CD14-positive monocyte (primary cell): ENCODE measurements around the gene ZNF827. TPM values are rescaled to one million over a fixed set of nuclear protein-coding genes. Genes with fewer than 3 reads are reported as not detected.
A peak's percentile ranks its signal among the peaks of the same experiment; 100 is the strongest.

Experiments used
- DNase-seq, 3 donors: peaks; one replicate each; pipeline ENCODE4 v3.0.0-alpha.2; 2011 to 2022
- H2AFZ ChIP-seq: 2 replicates; pipeline ENCODE4 v1.6.0; 2012; ENCODE audit warnings: mild to moderate bottlenecking, low read depth, low read length, inconsistent platforms; ENCODE audit not compliant: insufficient read depth, poor library complexity, severe bottlenecking
- H3K27ac ChIP-seq, 2 donors: 1 replicate in 1 of 2; 2 replicates in 1 of 2; pipeline ENCODE4 v1.5.1; 2012 to 2013; ENCODE audit warnings: low read length in 2 of 2, control low read depth in 1 of 2, inconsistent platforms in 1 of 2, low read depth in 1 of 2, mild to moderate bottlenecking in 1 of 2
- H3K27me3 ChIP-seq, 2 donors: one replicate each; pipeline versions ENCODE4 v1.6.0 to v1.6.1; 2011 to 2013; ENCODE audit warnings: low read length in 2 of 2; ENCODE audit not compliant: control insufficient read depth in 2 of 2, insufficient read depth in 2 of 2
- H3K36me3 ChIP-seq, 2 donors: replicated peaks in 1 of 2; 1 replicate in 1 of 2; 2 replicates in 1 of 2; pipeline versions ENCODE4 v1.5.1 to v1.6.1; 2012 to 2013; ENCODE audit warnings: low read length in 2 of 2, control low read depth in 1 of 2, inconsistent platforms in 1 of 2, mild to moderate bottlenecking in 1 of 2; ENCODE audit not compliant: insufficient read depth in 2 of 2, control insufficient read depth in 1 of 2
- H3K4me1 ChIP-seq, 2 donors: 1 replicate in 1 of 2; 2 replicates in 1 of 2; pipeline versions ENCODE4 v1.5.1 to v1.6.1; 2012 to 2013; ENCODE audit warnings: low read length in 2 of 2, control low read depth in 1 of 2, inconsistent platforms in 1 of 2, mild to moderate bottlenecking in 1 of 2, moderate library complexity in 1 of 2; ENCODE audit not compliant: insufficient read depth in 2 of 2, control insufficient read depth in 1 of 2
- H3K4me2 ChIP-seq: replicated peaks from 2 replicates; pipeline ENCODE3; 2012; ENCODE audit warnings: low read length, moderate library complexity, mild to moderate bottlenecking; ENCODE audit not compliant: poor library complexity, severe bottlenecking; ENCODE audit errors: extremely low read depth
- H3K4me3 ChIP-seq, 3 experiments: fragments of 200-600 bp in 1 of 3; sonication (generic) in 1 of 3; replicated peaks in 1 of 3; 1 replicate in 2 of 3; 2 replicates in 1 of 3; pipeline ENCODE4 v1.5.1; 2011 to 2013; ENCODE audit warnings: low read length in 3 of 3, mild to moderate bottlenecking in 3 of 3, control low read depth in 2 of 3, low read depth in 2 of 3, inconsistent platforms in 1 of 3, moderate library complexity in 1 of 3
- H3K79me2 ChIP-seq: 2 replicates; pipeline ENCODE4 v1.6.0; 2012; ENCODE audit warnings: mild to moderate bottlenecking, control low read depth, inconsistent platforms, low read length, moderate library complexity; ENCODE audit not compliant: insufficient read depth
- H3K9ac ChIP-seq: 2 replicates; pipeline ENCODE4 v1.6.0; 2017; ENCODE audit warnings: low read length, mild to moderate bottlenecking; ENCODE audit not compliant: insufficient read depth, poor library complexity, severe bottlenecking
- H3K9me3 ChIP-seq, 2 donors: replicated peaks in 1 of 2; 1 replicate in 1 of 2; 2 replicates in 1 of 2; pipeline versions ENCODE4 v1.5.1 to v1.6.1; 2012 to 2013; ENCODE audit warnings: low read length in 2 of 2, control low read depth in 1 of 2; ENCODE audit not compliant: control insufficient read depth in 1 of 2, insufficient read depth in 1 of 2
- H4K20me1 ChIP-seq: 2 replicates; pipeline ENCODE4 v1.6.0; 2012; ENCODE audit warnings: mild to moderate bottlenecking, low read length, control low read depth, moderate library complexity; ENCODE audit not compliant: insufficient read depth
- H3K27ac Mint-ChIP-seq, 7 donors: one replicate each; pipeline ENCODE4 v1.8.0; 2020; ENCODE audit warnings: mild to moderate bottlenecking in 7 of 7, mixed read lengths in 7 of 7, moderate library complexity in 6 of 7, inconsistent platforms in 2 of 7
- H3K27me3 Mint-ChIP-seq, 3 donors: one replicate each; pipeline ENCODE4 v1.8.0; 2021 to 2022; ENCODE audit warnings: low read depth in 3 of 3, mild to moderate bottlenecking in 3 of 3, mixed read lengths in 3 of 3, moderate library complexity in 3 of 3, inconsistent platforms in 1 of 3
- H3K36me3 Mint-ChIP-seq, 2 donors: one replicate each; pipeline ENCODE4 v1.8.0; 2020; ENCODE audit warnings: mixed read lengths in 2 of 2, inconsistent platforms in 1 of 2, mild to moderate bottlenecking in 1 of 2
- H3K4me1 Mint-ChIP-seq: one replicate; pipeline ENCODE4 v1.8.0; 2020; ENCODE audit warnings: mild to moderate bottlenecking, mixed read lengths
- H3K4me3 Mint-ChIP-seq, 2 donors: one replicate each; pipeline ENCODE4 v1.8.0; 2020; ENCODE audit warnings: mild to moderate bottlenecking in 2 of 2, mixed read lengths in 2 of 2, moderate library complexity in 1 of 2
- H3K9me3 Mint-ChIP-seq, 7 donors: one replicate each; pipeline ENCODE4 v1.8.0; 2020 to 2022; ENCODE audit warnings: mixed read lengths in 7 of 7, mild to moderate bottlenecking in 6 of 7, moderate library complexity in 6 of 7, inconsistent platforms in 2 of 7
- CTCF ChIP-seq: fragments of 200-600 bp; IDR thresholded peaks from one replicate; pipeline ENCODE4 v1.8.0; 2022; ENCODE audit warnings: antibody characterized with exemption, mild to moderate bottlenecking
- WGBS: methylation state at CpG from one replicate; pipeline ENCODE4 v1.1.5; 2013; ENCODE audit warnings: missing lambda C conversion rate; ENCODE audit not compliant: insufficient coverage; 5-methylcytosine and 5-hydroxymethylcytosine counted together
- intact Hi-C, 2 donors: fragments of 100-400 bp; cut with micrococcal nuclease; formaldehyde crosslinking; loops; one replicate each; pipeline versions ENCODE4 v1.15.0 to v1.15.1; 2023
- polyA plus RNA-seq, 3 donors: library from polyadenylated mRNA; depleted of rRNA in 1 of 3; unstranded in 2 of 3; stranded (reverse) in 1 of 3; fragments of 300-500 nt in 2 of 3; fragments of >200 nt in 1 of 3; fragmentation: Illumina TruSeq in 2 of 3; gene quantifications; 1 replicate in 2 of 3; 2 replicates in 1 of 3; pipeline ENCODE4 v1.2.3, GENCODE V29; 2012 to 2021

ZNF827 gene
- polyA plus RNA-seq, 3 donors: 0.04 TPM; not detected in 2

GRCh38 chr4:145887241-145887991 lies 51.2 kb downstream of the ZNF827 start:
- no peak for TF ChIP-seq CTCF
- Histone ChIP-seq H3K9me3 (no peaks in the 10 kb centered on the region), H3K27ac (no peak overlapping the region), H3K36me3 (no peaks in the 10 kb centered on the region), H3K79me2 (no peaks in the 10 kb centered on the region), H3K4me1 (no peaks in the 10 kb centered on the region), H3K4me2 (no peak overlapping the region), H3K27me3 (no peaks in the 10 kb centered on the region), H3K4me3 (no peak overlapping the region), H2AFZ (no peak overlapping the region), H4K20me1 (no peaks in the 10 kb centered on the region), H3K9ac (no peak overlapping the region)
- DNase-seq: no peak
- no peaks in the 10 kb centered on the region for H3K36me3 Mint-ChIP-seq
- H3K27ac Mint-ChIP-seq: no peak overlapping the region
- H3K9me3 Mint-ChIP-seq: peaks cover 0 to 2% (median 0%) of the 10 kb centered on the region in 7 donors
- peaks cover 0 to 4% (median 0%) of the 10 kb centered on the region in 3 donors for H3K27me3 Mint-ChIP-seq
- H3K4me3 Mint-ChIP-seq: no peak overlapping the region
- intact Hi-C loops: no loop called here
- H3K4me1 Mint-ChIP-seq: no peaks in the 10 kb centered on the region
- WGBS: 91% methylated on average over 8 of the region's 11 CpGs

GRCh38 chr4:145886871-145887240 lies 51.8 kb downstream of the ZNF827 start:
- no peaks in the 10 kb centered on the region for H3K79me2 ChIP-seq
- H3K36me3 Mint-ChIP-seq: no peaks in the 10 kb centered on the region
- H3K4me3 Mint-ChIP-seq: no peak overlapping the region
- H4K20me1 ChIP-seq: no peaks in the 10 kb centered on the region
- no peaks in the 10 kb centered on the region for H3K9me3 ChIP-seq
- no peaks in the 10 kb centered on the region for H3K27me3 ChIP-seq
- peak in 1 of 3 donors; percentile 1 for DNase-seq
- no peaks in the 10 kb centered on the region for H3K4me1 ChIP-seq
- H3K27ac ChIP-seq: no peak overlapping the region
- H3K4me1 Mint-ChIP-seq: peaks cover 4% of the 10 kb centered on the region
- no peaks in the 10 kb centered on the region for H3K36me3 ChIP-seq
- no peak overlapping the region for H2AFZ ChIP-seq
- TF ChIP-seq CTCF: no peak
- intact Hi-C loops: no loop called here
- peaks cover 0 to 4% (median 0%) of the 10 kb centered on the region in 3 donors for H3K27me3 Mint-ChIP-seq
- H3K9ac ChIP-seq: no peak overlapping the region
- no peak overlapping the region for H3K4me3 ChIP-seq
- no peak overlapping the region for H3K4me2 ChIP-seq
- no peak overlapping the region for H3K27ac Mint-ChIP-seq
- peaks cover 0 to 2% (median 0%) of the 10 kb centered on the region in 7 donors for H3K9me3 Mint-ChIP-seq
